Measurements from ENCODE around the gene FGF1.

The FGF1 gene

DNA sequence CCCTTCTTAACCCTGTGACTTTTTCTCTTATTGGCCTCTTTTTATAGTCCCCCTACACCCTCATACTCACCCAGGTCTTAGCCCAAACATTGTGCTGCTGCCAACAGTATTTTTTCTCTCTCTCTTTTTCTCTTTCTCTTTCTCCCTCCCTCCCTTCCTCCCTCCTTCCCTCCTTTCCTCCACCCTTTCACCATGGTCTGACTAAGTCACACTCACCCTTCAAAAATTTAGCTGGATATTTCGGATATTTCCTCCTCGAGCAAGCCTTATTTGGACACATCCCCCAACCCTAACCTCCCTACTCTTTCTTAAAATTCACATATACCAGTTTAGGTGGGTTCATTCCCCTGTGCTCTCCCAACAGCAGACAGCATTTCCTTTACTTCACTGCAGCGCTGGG, 64.7 kb downstream of the FGF1 start:
- no peak overlapping the region for H3K4me3 Mint-ChIP-seq
- H3K4me1 Mint-ChIP-seq, result peaks cover 13% of the 10 kb centered on the region
- H3K9me3 Mint-ChIP-seq, result no peaks in the 10 kb centered on the region
- peaks cover 28% of the 10 kb centered on the region for H3K27me3 Mint-ChIP-seq
- DNase-seq (no peak), ATAC-seq (no peak)
- H3K27ac Mint-ChIP-seq, result no peak overlapping the region

DNA sequence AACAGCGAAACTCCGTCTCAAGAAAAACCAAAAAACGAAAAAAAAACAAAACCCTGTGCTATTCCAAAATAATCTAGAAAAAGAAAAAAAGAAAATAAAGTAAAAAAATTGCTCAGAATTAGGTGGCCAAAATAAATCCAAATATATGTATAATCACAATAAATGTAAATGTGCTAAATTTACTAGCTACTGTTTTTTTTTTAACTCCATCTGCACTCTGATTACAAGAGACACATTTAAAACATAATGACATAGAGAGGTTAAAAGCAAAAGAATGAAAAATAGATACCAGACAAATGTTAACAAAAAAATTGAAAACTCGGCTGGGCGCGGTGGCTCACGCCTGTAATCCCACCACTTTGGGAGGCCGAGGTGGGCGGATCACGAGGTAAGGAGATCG, 66.1 kb downstream of the FGF1 start:
- DNase-seq (no peak), ATAC-seq (no peak)
- H3K27me3 Mint-ChIP-seq, result peaks cover 26% of the 10 kb centered on the region
- H3K4me3 Mint-ChIP-seq, result no peak overlapping the region
- no peaks in the 10 kb centered on the region for H3K9me3 Mint-ChIP-seq
- peaks cover 13% of the 10 kb centered on the region for H3K4me1 Mint-ChIP-seq
- no peak overlapping the region for H3K27ac Mint-ChIP-seq

DNA sequence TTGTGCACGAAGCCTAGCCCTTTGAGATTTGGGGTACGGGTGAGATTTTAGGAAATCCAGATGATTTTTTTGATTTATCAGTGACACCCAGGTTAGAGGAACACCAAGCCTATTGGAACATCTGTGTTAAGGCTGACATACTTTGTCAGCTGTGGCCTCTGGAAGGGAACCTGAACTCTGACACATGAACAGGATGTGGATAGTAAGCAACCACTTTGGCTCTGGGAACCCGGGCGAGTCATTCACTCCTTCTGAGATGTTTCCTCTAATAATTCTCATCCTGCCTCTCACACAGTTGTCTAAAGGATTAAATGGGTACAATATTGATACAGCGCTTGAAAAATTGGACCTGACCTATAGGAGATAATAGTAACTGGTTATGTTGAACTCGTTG, 67.8 kb downstream of the FGF1 start:
- H3K27me3 Mint-ChIP-seq, result peaks cover 27% of the 10 kb centered on the region
- H3K4me1 Mint-ChIP-seq, result peaks cover 13% of the 10 kb centered on the region
- ATAC-seq (peak; percentile 80), DNase-seq (peak in 1 of 2 donors; percentile 41)
- H3K9me3 Mint-ChIP-seq, result no peaks in the 10 kb centered on the region
- no peak overlapping the region for H3K4me3 Mint-ChIP-seq
- no peak overlapping the region for H3K27ac Mint-ChIP-seq

DNA sequence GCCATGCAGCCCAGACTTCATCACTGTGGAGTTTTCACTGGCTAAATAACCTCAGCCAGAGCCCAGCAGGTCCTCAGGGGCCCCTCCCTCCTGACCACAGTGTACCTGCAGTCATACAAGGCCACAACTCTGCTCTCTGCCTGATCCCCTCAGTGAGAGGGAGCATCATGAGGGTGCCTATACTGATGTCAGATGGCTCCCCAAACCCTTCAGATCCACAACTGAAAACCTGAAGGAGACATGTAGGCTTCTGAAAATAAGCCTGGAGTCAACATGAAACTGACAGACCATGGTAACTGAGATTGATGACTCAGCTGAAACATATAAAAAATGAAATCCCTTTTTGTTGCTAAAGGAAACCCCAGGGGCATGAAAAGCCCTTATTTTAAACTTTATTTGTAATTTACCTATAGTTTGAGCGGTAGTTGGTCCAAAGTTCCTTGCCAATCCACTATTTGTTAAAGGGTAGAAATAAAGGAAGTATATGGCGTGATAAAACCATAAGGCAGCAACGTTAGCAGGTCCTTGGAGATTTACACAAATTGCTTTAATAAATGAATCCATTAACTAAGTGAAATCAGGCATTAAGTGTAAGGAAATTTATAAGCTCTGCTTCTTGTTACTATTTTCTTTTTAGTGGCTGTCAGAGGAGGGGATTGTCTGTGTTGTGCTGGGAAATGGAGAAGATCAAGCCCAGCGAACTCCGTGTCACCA, 68.3 kb downstream of the FGF1 start:
- ATAC-seq, result peak; percentile 89
- Mint-ChIP-seq H3K27ac (no peak overlapping the region), H3K27me3 (peaks cover 33% of the 10 kb centered on the region), H3K4me1 (peaks cover 13% of the 10 kb centered on the region), H3K9me3 (no peaks in the 10 kb centered on the region), H3K4me3 (no peak overlapping the region)
- peak in 1 of 2 donors; percentile 41 for DNase-seq

DNA sequence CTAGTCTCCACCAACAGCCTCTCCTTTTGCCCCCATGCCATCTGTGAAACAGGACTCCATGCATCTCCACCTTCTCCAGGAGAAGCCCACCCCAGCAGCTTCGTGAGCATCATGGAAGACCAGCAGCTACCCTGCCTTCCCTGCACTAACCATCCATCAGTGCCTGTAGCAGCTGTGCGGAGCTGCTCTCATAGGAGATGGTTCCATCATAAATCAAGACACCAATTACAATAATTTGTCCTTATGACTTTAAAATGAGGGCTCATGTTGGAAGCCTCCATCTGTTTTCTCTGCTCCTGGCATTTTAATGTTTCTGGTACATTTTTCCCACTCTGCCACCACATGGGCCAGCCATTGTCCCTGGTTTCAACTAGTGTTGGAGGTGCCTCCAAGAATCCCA, 69.9 kb downstream of the FGF1 start:
- Mint-ChIP-seq H3K4me3 (no peak overlapping the region), H3K27me3 (peaks cover 35% of the 10 kb centered on the region), H3K4me1 (peaks cover 17% of the 10 kb centered on the region), H3K27ac (no peak overlapping the region), H3K9me3 (no peaks in the 10 kb centered on the region)
- DNase-seq (no peak), ATAC-seq (no peak)

DNA sequence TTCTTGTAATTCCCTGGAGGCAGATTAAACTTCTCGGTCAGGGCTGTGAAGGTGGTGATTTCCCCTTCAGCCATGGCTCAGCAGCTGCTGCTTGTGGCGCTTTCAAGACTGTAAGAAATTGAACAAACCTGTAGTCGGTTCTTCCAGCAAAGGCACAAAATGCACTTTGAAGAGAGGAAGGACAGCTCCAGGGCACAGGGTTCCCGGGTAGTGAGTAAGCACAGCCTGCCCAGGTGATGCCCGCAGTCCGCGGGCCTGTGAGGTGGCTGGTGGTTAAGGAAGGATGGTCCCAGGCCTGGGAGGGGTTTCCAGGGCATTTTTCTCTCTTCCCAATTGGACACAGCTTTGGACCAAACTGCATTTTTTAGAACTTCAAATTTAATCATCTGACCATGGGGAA, 71.8 kb downstream of the FGF1 start:
- Mint-ChIP-seq H3K9me3 (no peaks in the 10 kb centered on the region), H3K4me1 (peaks cover 20% of the 10 kb centered on the region), H3K4me3 (no peak overlapping the region), H3K27me3 (peaks cover 42% of the 10 kb centered on the region), H3K27ac (no peak overlapping the region)
- DNase-seq (no peak), ATAC-seq (no peak)

DNA sequence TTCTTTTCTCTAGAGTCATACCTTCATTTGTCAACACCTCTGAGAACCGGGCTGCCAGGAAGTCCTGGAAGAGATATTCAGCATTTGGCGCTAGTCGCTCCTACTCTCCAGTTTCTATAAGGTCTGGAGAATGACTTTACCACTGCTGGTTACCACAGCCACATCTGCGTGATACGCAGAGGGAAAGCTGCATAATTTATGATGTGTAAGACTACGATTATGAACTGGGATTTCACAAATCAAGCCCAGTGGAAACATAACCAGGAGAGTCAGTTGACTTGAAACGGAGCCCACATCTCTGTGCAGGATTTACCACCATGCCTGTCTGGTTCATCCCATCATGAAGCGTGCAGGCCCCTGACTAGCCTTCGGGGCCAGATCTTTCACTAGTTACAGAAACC, 72.6 kb downstream of the FGF1 start:
- Mint-ChIP-seq H3K4me3 (no peak overlapping the region), H3K27ac (no peak overlapping the region), H3K27me3 (peaks cover 45% of the 10 kb centered on the region), H3K4me1 (peaks cover 20% of the 10 kb centered on the region), H3K9me3 (no peaks in the 10 kb centered on the region)
- no peak for ATAC-seq
- no peak for DNase-seq

DNA sequence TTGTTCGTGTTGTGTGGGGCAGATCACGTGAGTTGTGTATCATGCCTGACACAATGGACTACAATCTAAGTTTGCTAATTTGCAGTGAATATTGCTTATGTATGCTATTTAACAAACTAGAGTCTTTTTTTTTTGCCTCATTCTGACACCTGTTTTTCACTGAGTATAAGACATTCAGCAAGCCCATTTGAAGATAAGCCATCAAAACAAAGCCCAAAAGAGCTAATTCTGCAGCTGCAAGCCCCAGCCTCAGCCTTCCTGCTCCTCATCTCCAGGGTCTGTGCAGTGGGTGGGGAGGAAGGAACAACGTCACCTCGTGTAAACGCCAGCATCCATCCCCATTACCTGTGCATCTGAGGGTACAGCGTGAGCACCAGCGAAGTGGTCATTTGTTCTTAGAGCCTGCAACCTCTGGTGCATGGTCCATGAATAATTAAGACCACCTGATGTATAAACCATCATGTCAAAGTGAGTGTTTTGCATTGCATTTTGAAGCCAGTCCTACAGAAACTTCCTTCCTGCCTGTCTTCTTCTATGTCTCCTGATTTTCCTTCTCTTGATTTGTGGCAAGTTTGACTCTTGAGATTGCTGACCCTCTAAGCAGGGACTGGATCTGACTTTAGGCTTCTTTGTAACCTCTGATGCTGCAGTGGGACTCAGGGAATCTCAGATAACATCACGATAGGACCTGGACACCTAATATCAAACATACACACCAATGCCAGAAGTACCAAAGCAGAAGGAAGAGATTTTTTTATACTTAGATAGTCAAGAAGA, 73.2 kb downstream of the FGF1 start:
- peaks cover 14% of the 10 kb centered on the region for H3K4me1 Mint-ChIP-seq
- no peaks in the 10 kb centered on the region for H3K9me3 Mint-ChIP-seq
- DNase-seq (no peak), ATAC-seq (no peak)
- no peak overlapping the region for H3K27ac Mint-ChIP-seq
- no peak overlapping the region for H3K4me3 Mint-ChIP-seq
- H3K27me3 Mint-ChIP-seq, result peaks cover 45% of the 10 kb centered on the region

DNA sequence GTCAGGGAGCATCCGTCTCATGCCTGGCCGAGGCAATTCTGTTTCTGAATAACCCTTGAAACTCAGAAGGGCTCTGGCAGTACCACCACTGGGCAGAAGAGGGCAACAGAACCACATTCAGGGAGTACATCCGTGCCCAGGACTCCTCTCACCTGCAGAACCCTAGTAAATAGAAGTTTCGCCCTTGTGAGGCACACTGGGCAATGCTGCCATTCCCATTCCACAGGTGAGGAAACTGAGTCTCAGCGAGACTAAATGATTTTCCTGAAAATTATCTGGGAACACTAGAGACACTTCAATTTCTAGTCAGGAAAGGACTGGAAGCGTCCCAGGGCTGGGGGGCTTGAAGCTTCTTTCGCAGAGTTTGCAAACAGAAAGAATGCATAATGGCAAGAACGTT, 74.7 kb downstream of the FGF1 start:
- Mint-ChIP-seq H3K27ac (no peak overlapping the region), H3K9me3 (no peaks in the 10 kb centered on the region), H3K27me3 (peaks cover 44% of the 10 kb centered on the region), H3K4me1 (peaks cover 8% of the 10 kb centered on the region), H3K4me3 (no peak overlapping the region)
- peak; percentile 61 to 68 for DNase-seq
- peak; percentile 91 for ATAC-seq

DNA sequence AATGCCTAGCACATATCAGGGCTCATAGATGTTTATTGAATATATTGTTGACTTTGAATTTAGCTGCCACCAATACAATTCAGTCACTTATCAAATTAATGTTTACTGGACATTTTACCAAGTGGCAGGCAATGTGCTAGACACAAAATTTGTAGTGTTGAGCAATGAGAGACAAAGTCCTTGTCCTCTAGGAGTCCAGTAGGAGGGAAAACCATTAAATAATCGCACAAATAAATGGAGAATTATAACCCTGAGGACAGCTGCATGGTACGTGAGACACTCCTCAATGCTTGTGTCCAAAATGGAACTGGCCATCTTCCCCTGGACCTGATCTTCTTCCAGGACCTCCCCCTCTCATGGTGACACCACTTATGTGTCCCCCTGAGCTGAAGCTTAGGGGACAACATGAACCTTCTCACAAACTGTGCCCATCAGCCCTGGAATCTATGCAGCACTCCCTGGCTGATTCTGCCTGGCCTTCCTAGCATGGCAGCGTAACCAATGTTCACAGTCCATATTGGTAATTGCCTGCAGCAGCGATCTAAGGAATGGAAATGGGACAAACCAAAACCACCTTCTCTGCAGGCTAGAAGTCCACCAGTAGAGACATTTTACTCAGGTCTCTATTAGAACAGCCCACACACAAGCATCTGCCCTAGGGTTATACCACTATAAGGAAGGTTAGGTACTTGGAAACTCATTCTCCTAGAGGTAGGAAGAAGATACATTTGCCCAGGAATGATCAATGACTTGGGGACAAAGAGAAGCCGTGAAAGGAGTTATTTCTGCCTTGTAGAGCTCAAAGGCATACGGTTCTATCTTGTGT, 75.5 kb downstream of the FGF1 start:
- H3K27me3 Mint-ChIP-seq, result peaks cover 38% of the 10 kb centered on the region
- no peak overlapping the region for H3K4me3 Mint-ChIP-seq
- no peak for ATAC-seq

DNA sequence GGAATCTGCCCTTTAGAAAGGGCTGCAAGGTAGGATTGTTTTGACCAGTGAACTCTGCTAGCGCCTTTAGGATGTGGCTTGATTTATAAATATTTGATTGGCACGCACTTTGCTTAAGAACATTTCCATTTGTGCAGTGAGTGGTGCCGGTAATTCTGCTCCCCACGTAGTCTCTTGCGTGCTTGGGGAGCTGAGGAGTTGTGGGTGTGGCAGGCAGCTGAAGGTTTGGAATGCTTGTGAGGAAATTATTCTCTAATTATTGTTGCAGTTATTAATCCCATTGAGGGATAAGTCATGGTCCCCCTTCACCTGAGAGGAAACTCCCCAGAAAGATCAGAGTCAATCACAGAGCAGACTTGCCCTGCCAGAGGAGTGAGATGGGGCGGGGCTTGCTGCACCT, 76.7 kb downstream of the FGF1 start:
- H3K27me3 Mint-ChIP-seq, result peaks cover 36% of the 10 kb centered on the region
- H3K4me1 Mint-ChIP-seq, result peaks cover 8% of the 10 kb centered on the region
- no peak for ATAC-seq
- H3K9me3 Mint-ChIP-seq, result no peaks in the 10 kb centered on the region
- no peak overlapping the region for H3K27ac Mint-ChIP-seq
- H3K4me3 Mint-ChIP-seq, result no peak overlapping the region
- no peak for DNase-seq

More for the DNA sequence above, 75.5 kb downstream of the FGF1 start:
- Mint-ChIP-seq H3K27ac (no peak overlapping the region), H3K9me3 (no peaks in the 10 kb centered on the region), H3K4me1 (peaks cover 8% of the 10 kb centered on the region)
- no peak for DNase-seq

DNA sequence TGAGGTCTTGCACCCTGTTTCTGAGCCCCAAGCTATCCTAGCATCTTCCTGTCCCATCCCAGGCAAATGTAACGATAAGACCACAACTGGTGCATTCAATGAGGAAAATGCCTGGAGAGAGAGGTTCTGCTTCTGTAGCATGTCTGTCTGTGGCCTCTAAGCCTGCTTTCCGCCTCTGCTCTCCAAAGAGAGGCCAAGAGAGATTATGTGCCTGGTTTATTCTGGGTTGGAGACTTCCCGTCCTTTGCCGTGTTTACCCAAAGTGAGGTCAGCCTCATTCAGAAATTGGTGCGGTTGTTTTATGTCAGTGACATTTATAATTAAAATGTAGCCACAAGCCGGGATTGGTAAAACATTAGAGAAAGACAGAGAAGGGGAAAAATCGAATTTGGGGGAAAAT, 77.8 kb downstream of the FGF1 start:
- Mint-ChIP-seq H3K9me3 (no peaks in the 10 kb centered on the region), H3K4me3 (no peak overlapping the region), H3K27me3 (peaks cover 41% of the 10 kb centered on the region), H3K27ac (no peak overlapping the region), H3K4me1 (peaks cover 8% of the 10 kb centered on the region)
- DNase-seq, result no peak
- ATAC-seq, result no peak

DNA sequence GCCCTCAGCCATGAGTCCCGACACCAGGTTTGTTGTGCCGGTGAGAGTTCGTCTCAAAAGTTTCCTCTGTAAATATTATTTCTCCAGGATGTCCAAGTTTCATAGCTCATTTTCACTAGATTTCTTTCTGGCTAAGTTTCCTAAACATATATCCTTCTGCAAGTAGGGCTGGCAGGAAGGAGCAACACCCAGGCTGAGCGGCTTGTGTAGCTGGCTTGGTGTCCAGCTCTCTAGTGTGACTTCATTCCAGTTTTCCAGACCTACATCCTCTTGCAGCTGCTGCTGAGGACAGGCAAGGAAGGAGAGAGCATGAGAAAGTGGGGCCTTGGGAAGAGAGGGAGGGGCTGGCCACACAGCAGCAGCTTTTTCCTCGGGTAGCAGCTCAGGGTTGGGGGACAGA, 80.3 kb downstream of the FGF1 start:
- no peak overlapping the region for H3K4me3 Mint-ChIP-seq
- no peaks in the 10 kb centered on the region for H3K4me1 Mint-ChIP-seq
- H3K9me3 Mint-ChIP-seq, result no peaks in the 10 kb centered on the region
- peak overlapping the region in 1 of 2 donors; percentile 81 for H3K27ac Mint-ChIP-seq
- H3K27me3 Mint-ChIP-seq, result peaks cover 27% of the 10 kb centered on the region
- ATAC-seq (no peak), DNase-seq (no peak)

DNA sequence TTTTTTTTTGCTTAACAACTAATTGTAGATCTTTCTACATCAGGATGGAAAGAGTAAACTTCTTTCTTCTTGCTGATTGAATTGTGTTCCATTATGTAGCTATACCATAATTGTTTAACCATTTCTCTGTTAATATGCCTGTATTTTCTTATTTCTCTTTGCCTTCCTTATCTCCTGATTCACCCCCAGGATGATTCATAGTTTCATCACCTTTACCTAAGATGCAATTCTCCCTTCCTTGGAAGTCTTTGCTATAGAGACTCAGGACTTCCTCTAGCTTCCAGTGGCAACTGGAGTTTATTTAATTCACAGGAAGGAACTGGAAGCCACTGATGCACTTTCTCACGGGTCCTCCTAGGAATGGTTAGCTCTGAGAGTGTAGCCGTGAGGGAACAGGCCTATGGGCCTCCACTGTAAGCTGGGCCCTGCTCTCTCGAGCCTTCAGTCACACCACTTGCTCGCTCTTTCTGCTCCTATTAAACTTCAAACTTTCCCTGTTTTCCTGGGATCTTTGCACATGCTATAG, 83.1 kb downstream of the FGF1 start:
- Mint-ChIP-seq H3K27me3 (peaks cover 37% of the 10 kb centered on the region), H3K27ac (no peak overlapping the region), H3K4me3 (no peak overlapping the region), H3K4me1 (no peaks in the 10 kb centered on the region), H3K9me3 (no peaks in the 10 kb centered on the region)
- ATAC-seq (no peak), DNase-seq (no peak)

DNA sequence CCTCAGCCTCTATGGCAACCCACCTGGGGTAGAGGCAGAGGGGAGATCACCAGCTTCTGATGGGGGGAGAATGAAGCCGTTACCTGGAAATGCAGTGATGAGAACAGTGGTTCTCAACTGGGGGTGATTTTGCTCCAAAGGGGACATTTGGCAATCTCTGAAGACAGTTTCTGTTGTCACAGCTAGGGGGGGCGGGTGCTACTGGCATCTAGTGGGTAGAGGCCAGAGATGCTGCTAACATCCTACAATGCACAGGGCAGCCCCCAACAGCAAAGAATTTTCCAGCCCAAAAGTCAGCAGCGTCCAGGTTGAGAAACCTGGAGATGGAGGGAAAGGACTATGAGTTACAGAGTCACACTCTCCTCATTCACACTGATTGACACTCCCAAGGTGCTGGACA, 84.5 kb downstream of the FGF1 start:
- Mint-ChIP-seq H3K4me3 (no peak overlapping the region), H3K9me3 (no peaks in the 10 kb centered on the region), H3K4me1 (no peaks in the 10 kb centered on the region), H3K27ac (no peak overlapping the region), H3K27me3 (peaks cover 37% of the 10 kb centered on the region)
- DNase-seq (no peak), ATAC-seq (no peak)
